HEK293 (cell line): ENCODE measurements around the gene MATR3.

Source experiments
- IKZF3 ChIP-seq: fragments of 450-650 bp; IDR thresholded peaks from 2 replicates; pipeline ENCODE4 v1.5.0; 2018; ENCODE audit warnings: missing biosample characterization, mild to moderate bottlenecking, missing genetic modification characterization, moderate library complexity
- KLF9 ChIP-seq: fragments of 450-650 bp; formaldehyde crosslinking; IDR thresholded peaks from 2 replicates; pipeline ENCODE4 v1.5.1; 2016; ENCODE audit warnings: missing biosample characterization, missing genetic modification characterization, low read depth
- SETDB1 ChIP-seq: IDR thresholded peaks from one replicate; pipeline ENCODE4 v1.6.1; 2017; ENCODE audit warnings: mild to moderate bottlenecking, low read length, moderate library complexity, mixed read lengths; ENCODE audit not compliant: insufficient read length
- SP2 ChIP-seq: fragments of 450-650 bp; formaldehyde crosslinking; IDR thresholded peaks from 2 replicates; pipeline ENCODE4 v1.5.1; 2016; ENCODE audit warnings: missing biosample characterization, missing genetic modification characterization
- SP7 ChIP-seq: fragments of 450-650 bp; formaldehyde crosslinking; IDR thresholded peaks from 2 replicates; pipeline ENCODE4 v1.5.1; 2016; ENCODE audit warnings: missing biosample characterization, missing genetic modification characterization
- ZBTB20 ChIP-seq: fragments of 450-650 bp; formaldehyde crosslinking; IDR thresholded peaks from 2 replicates; pipeline ENCODE4 v1.5.1; 2016; ENCODE audit warnings: missing biosample characterization, missing genetic modification characterization
- ZEB2 ChIP-seq: fragments of 450-650 bp; formaldehyde crosslinking; IDR thresholded peaks from 2 replicates; pipeline ENCODE4 v1.5.1; 2016; ENCODE audit warnings: missing biosample characterization, missing genetic modification characterization
- ZNF146 ChIP-seq: fragments of 450-650 bp; formaldehyde crosslinking; IDR thresholded peaks from 2 replicates; pipeline ENCODE4 v1.5.1; 2016; ENCODE audit warnings: missing biosample characterization, missing genetic modification characterization
- ZNF157 ChIP-seq: fragments of 450-650 bp; formaldehyde crosslinking; IDR thresholded peaks from 2 replicates; pipeline ENCODE4 v1.5.1; 2016; ENCODE audit warnings: missing biosample characterization, missing genetic modification characterization
- ZNF169 ChIP-seq: fragments of 450-650 bp; formaldehyde crosslinking; IDR thresholded peaks from 2 replicates; pipeline ENCODE4 v1.5.1; 2016; ENCODE audit warnings: missing biosample characterization, missing genetic modification characterization
- ZNF501 ChIP-seq: fragments of 450-650 bp; formaldehyde crosslinking; IDR thresholded peaks from 2 replicates; pipeline ENCODE4 v1.5.1; 2016; ENCODE audit warnings: missing biosample characterization, missing genetic modification characterization
- ZNF510 ChIP-seq: fragments of 450-650 bp; formaldehyde crosslinking; IDR thresholded peaks from 2 replicates; pipeline ENCODE4 v1.5.1; 2018; ENCODE audit warnings: mild to moderate bottlenecking, missing genetic modification characterization, missing biosample characterization; ENCODE audit not compliant: insufficient replicate concordance
- ZNF514 ChIP-seq: fragments of 450-650 bp; formaldehyde crosslinking; IDR thresholded peaks from 2 replicates; pipeline ENCODE4 v1.5.1; 2016; ENCODE audit warnings: missing biosample characterization, missing genetic modification characterization
- ZNF529 ChIP-seq: fragments of 450-650 bp; formaldehyde crosslinking; IDR thresholded peaks from 2 replicates; pipeline ENCODE4 v1.5.1; 2017; ENCODE audit warnings: missing genetic modification characterization, missing biosample characterization; ENCODE audit not compliant: insufficient replicate concordance
- ZNF610 ChIP-seq: fragments of 450-650 bp; formaldehyde crosslinking; IDR thresholded peaks from 2 replicates; pipeline ENCODE4 v1.5.1; 2016; ENCODE audit warnings: missing biosample characterization, missing genetic modification characterization, borderline replicate concordance
- ZNF701 ChIP-seq: fragments of 450-650 bp; formaldehyde crosslinking; IDR thresholded peaks from 2 replicates; pipeline ENCODE4 v1.5.1; 2016; ENCODE audit warnings: missing biosample characterization, missing genetic modification characterization
- ZNF777 ChIP-seq: fragments of 450-650 bp; formaldehyde crosslinking; IDR thresholded peaks from 2 replicates; pipeline ENCODE4 v1.5.1; 2017; ENCODE audit warnings: missing biosample characterization, missing genetic modification characterization, borderline replicate concordance
- ZNF785 ChIP-seq: fragments of 450-650 bp; formaldehyde crosslinking; IDR thresholded peaks from 2 replicates; pipeline ENCODE4 v1.5.1; 2016; ENCODE audit warnings: missing biosample characterization, missing genetic modification characterization
- TF ChIP-seq, protein P1 (sequence below): fragments of 450-650 bp; formaldehyde crosslinking; IDR thresholded peaks from 2 replicates; pipeline ENCODE4 v1.5.1; 2016; ENCODE audit warnings: missing biosample characterization, missing genetic modification characterization
- TF ChIP-seq, protein P2 (sequence below): fragments of 450-650 bp; formaldehyde crosslinking; IDR thresholded peaks from 2 replicates; pipeline ENCODE4 v1.5.1; 2017; ENCODE audit warnings: missing biosample characterization, missing genetic modification characterization
- TF ChIP-seq, protein P3 (sequence below): fragments of 450-650 bp; formaldehyde crosslinking; IDR thresholded peaks from 2 replicates; pipeline ENCODE4 v1.5.1; 2016; ENCODE audit warnings: missing biosample characterization, missing genetic modification characterization
- TF ChIP-seq, protein P4 (sequence below): fragments of 450-650 bp; formaldehyde crosslinking; IDR thresholded peaks from 2 replicates; pipeline ENCODE4 v1.5.1; 2017; ENCODE audit warnings: missing biosample characterization, mild to moderate bottlenecking, missing genetic modification characterization, moderate library complexity
- TF ChIP-seq, protein P5 (sequence below): fragments of 450-650 bp; formaldehyde crosslinking; IDR thresholded peaks from 2 replicates; pipeline ENCODE4 v1.5.1; 2017; ENCODE audit warnings: missing biosample characterization, missing genetic modification characterization
- TF ChIP-seq, protein P6 (sequence below): fragments of 450-650 bp; formaldehyde crosslinking; IDR thresholded peaks from 2 replicates; pipeline ENCODE4 v1.5.1; 2017; ENCODE audit warnings: missing biosample characterization, missing genetic modification characterization

The MATR3 gene

DNA sequence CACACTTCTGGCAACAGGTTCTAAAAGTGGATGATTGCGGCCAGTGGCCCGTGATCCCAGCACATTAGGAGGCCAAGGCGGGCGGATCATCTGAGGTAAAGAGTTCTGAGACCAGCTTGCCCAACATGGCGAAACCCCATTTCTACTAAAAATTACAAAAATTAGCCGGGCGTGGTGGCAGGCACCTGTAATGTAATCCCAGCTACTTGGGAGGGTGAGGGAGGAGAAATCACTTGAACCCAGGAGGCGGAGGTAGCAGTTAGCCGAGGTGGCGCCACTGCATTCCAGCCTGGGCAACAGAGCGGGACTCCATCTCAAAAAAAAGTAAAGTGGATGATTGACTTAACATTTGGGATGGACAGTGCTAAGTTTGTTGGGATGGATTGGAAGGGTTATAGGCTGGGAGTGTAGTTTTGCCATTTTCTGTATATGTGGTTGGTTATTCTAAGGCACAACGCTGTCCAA, 3.4 kb downstream of the MATR3 start (continued):
- TF ChIP-seq ZNF529 (no peak), ZNF701 (tag by site-specific recombination) (no peak), IKZF3 (tag by site-specific recombination) (no peak), ZNF785 (tag by site-specific recombination) (no peak), ZNF501 (0 out of 2 replicates have a peak, but pooled peaks have one; percentile 37), SETDB1 (no peak), ZNF169 (tag by site-specific recombination) (no peak), ZNF514 (tag by site-specific recombination) (no peak), ZEB2 (tag by site-specific recombination) (0 out of 2 replicates have a peak, but pooled peaks have one; percentile 36), ZBTB20 (tag by site-specific recombination) (no peak), SP7 (tag by site-specific recombination) (no peak), SP2 (peak; percentile 30; the same call in 1 of the 2 replicates), ZNF777 (tag by site-specific recombination) (no peak), ZNF146 (tag by site-specific recombination) (no peak), ZNF157 (tag by site-specific recombination) (no peak), ZNF510 (no peak), ZNF610 (tag by site-specific recombination) (no peak), KLF9 (tag by site-specific recombination) (no peak)
- TF ChIP-seq, protein P1, sequence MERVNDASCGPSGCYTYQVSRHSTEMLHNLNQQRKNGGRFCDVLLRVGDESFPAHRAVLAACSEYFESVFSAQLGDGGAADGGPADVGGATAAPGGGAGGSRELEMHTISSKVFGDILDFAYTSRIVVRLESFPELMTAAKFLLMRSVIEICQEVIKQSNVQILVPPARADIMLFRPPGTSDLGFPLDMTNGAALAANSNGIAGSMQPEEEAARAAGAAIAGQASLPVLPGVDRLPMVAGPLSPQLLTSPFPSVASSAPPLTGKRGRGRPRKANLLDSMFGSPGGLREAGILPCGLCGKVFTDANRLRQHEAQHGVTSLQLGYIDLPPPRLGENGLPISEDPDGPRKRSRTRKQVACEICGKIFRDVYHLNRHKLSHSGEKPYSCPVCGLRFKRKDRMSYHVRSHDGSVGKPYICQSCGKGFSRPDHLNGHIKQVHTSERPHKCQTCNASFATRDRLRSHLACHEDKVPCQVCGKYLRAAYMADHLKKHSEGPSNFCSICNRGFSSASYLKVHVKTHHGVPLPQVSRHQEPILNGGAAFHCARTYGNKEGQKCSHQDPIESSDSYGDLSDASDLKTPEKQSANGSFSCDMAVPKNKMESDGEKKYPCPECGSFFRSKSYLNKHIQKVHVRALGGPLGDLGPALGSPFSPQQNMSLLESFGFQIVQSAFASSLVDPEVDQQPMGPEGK (tag by site-specific recombination) = peak; percentile 37; the same call in 1 of the 2 replicates
- TF ChIP-seq, protein P2, sequence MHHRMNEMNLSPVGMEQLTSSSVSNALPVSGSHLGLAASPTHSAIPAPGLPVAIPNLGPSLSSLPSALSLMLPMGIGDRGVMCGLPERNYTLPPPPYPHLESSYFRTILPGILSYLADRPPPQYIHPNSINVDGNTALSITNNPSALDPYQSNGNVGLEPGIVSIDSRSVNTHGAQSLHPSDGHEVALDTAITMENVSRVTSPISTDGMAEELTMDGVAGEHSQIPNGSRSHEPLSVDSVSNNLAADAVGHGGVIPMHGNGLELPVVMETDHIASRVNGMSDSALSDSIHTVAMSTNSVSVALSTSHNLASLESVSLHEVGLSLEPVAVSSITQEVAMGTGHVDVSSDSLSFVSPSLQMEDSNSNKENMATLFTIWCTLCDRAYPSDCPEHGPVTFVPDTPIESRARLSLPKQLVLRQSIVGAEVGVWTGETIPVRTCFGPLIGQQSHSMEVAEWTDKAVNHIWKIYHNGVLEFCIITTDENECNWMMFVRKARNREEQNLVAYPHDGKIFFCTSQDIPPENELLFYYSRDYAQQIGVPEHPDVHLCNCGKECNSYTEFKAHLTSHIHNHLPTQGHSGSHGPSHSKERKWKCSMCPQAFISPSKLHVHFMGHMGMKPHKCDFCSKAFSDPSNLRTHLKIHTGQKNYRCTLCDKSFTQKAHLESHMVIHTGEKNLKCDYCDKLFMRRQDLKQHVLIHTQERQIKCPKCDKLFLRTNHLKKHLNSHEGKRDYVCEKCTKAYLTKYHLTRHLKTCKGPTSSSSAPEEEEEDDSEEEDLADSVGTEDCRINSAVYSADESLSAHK (tag by site-specific recombination) = no peak
- TF ChIP-seq, protein P3, sequence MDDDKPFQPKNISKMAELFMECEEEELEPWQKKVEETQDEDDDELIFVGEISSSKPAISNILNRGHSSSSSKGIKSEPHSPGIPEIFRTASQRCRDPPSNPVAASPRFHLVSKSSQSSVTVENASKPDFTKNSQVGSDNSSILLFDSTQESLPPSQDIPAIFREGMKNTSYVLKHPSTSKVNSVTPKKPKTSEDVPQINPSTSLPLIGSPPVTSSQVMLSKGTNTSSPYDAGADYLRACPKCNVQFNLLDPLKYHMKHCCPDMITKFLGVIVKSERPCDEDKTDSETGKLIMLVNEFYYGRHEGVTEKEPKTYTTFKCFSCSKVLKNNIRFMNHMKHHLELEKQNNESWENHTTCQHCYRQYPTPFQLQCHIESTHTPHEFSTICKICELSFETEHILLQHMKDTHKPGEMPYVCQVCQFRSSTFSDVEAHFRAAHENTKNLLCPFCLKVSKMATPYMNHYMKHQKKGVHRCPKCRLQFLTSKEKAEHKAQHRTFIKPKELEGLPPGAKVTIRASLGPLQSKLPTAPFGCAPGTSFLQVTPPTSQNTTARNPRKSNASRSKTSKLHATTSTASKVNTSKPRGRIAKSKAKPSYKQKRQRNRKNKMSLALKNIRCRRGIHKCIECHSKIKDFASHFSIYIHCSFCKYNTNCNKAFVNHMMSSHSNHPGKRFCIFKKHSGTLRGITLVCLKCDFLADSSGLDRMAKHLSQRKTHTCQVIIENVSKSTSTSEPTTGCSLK (tag by site-specific recombination) = no peak
- TF ChIP-seq, protein P4, sequence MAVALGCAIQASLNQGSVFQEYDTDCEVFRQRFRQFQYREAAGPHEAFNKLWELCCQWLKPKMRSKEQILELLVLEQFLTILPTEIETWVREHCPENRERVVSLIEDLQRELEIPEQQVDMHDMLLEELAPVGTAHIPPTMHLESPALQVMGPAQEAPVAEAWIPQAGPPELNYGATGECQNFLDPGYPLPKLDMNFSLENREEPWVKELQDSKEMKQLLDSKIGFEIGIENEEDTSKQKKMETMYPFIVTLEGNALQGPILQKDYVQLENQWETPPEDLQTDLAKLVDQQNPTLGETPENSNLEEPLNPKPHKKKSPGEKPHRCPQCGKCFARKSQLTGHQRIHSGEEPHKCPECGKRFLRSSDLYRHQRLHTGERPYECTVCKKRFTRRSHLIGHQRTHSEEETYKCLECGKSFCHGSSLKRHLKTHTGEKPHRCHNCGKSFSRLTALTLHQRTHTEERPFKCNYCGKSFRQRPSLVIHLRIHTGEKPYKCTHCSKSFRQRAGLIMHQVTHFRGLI (tag by site-specific recombination) = no peak
- TF ChIP-seq, protein P5, sequence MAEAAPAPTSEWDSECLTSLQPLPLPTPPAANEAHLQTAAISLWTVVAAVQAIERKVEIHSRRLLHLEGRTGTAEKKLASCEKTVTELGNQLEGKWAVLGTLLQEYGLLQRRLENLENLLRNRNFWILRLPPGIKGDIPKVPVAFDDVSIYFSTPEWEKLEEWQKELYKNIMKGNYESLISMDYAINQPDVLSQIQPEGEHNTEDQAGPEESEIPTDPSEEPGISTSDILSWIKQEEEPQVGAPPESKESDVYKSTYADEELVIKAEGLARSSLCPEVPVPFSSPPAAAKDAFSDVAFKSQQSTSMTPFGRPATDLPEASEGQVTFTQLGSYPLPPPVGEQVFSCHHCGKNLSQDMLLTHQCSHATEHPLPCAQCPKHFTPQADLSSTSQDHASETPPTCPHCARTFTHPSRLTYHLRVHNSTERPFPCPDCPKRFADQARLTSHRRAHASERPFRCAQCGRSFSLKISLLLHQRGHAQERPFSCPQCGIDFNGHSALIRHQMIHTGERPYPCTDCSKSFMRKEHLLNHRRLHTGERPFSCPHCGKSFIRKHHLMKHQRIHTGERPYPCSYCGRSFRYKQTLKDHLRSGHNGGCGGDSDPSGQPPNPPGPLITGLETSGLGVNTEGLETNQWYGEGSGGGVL (tag by site-specific recombination) = no peak
- TF ChIP-seq, protein P6, sequence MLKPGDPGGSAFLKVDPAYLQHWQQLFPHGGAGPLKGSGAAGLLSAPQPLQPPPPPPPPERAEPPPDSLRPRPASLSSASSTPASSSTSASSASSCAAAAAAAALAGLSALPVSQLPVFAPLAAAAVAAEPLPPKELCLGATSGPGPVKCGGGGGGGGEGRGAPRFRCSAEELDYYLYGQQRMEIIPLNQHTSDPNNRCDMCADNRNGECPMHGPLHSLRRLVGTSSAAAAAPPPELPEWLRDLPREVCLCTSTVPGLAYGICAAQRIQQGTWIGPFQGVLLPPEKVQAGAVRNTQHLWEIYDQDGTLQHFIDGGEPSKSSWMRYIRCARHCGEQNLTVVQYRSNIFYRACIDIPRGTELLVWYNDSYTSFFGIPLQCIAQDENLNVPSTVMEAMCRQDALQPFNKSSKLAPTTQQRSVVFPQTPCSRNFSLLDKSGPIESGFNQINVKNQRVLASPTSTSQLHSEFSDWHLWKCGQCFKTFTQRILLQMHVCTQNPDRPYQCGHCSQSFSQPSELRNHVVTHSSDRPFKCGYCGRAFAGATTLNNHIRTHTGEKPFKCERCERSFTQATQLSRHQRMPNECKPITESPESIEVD (tag by site-specific recombination) = no peak
